Caco-2 (cell line): ENCODE data around the gene ASB15. TPM values are rescaled to one million over a fixed set of nuclear protein-coding genes. Genes with fewer than 3 reads are reported as not detected.

Experiments used
- BruUV-seq: library from RNA; stranded (reverse); fragments of 400-500 nt; replicated peaks from 2 replicates; lab custom pipeline; 2021; lab: Mats Ljungman, UMichigan
- CTCF ChIA-PET: fragments of 300-600 bp; sonication (Branson Sonifier 250); formaldehyde crosslinking; loops from one replicate; lab custom pipeline; 2022; ENCODE audit warnings: antibody characterized with exemption; lab: Charles Lee
- POLR2A ChIA-PET: fragments of 300-600 bp; sonication (Branson Sonifier 250); formaldehyde crosslinking; loops from one replicate; lab custom pipeline; 2022; ENCODE audit warnings: antibody characterized with exemption; lab: Charles Lee
- DNase-seq, 2 experiments: peaks; one replicate each; pipeline versions ENCODE4 v3.0.0 to v3.0.0-alpha.2; 2020 to 2022
- H3K27me3 ChIP-seq: replicated peaks from 2 replicates; pipeline ENCODE4 v1.6.0; 2011; ENCODE audit warnings: low read length; ENCODE audit not compliant: control insufficient read depth, insufficient read depth
- H3K36me3 ChIP-seq: 2 replicates; pipeline ENCODE4 v1.5.1; 2011; ENCODE audit warnings: low read length; ENCODE audit not compliant: control insufficient read depth, insufficient read depth
- H3K4me1 ChIP-seq: fragments of 250-450 bp; sonication (Bioruptor Pico); 2 replicates; pipeline ENCODE4 v1.5.1; 2020; ENCODE audit warnings: mild to moderate bottlenecking
- H3K4me3 ChIP-seq: 2 replicates; pipeline ENCODE4 v1.5.1; 2011; ENCODE audit warnings: low read depth, mild to moderate bottlenecking, control low read depth, low read length
- H3K9me3 ChIP-seq: fragments of 250-450 bp; sonication (Bioruptor Pico); 2 replicates; pipeline ENCODE4 v1.5.1; 2020; ENCODE audit warnings: mild to moderate bottlenecking, moderate library complexity
- H3K27ac Mint-ChIP-seq: one replicate; pipeline ENCODE4 v1.8.0; 2022; ENCODE audit warnings: mixed read lengths; ENCODE audit not compliant: unreplicated experiment
- H3K27me3 Mint-ChIP-seq: one replicate; pipeline ENCODE4 v1.8.0; 2022; ENCODE audit warnings: mixed read lengths; ENCODE audit not compliant: insufficient read depth, unreplicated experiment
- H3K36me3 Mint-ChIP-seq: one replicate; pipeline ENCODE4 v1.8.0; 2022; ENCODE audit warnings: mild to moderate bottlenecking, mixed read lengths; ENCODE audit not compliant: insufficient read depth, unreplicated experiment
- H3K4me1 Mint-ChIP-seq: one replicate; pipeline ENCODE4 v1.8.0; 2022; ENCODE audit warnings: low read depth, mixed read lengths; ENCODE audit not compliant: unreplicated experiment
- H3K4me3 Mint-ChIP-seq: one replicate; pipeline ENCODE4 v1.8.0; 2022; ENCODE audit warnings: mild to moderate bottlenecking, moderate library complexity, mixed read lengths; ENCODE audit not compliant: unreplicated experiment
- H3K9me3 Mint-ChIP-seq: one replicate; pipeline ENCODE4 v1.8.0; 2022; ENCODE audit warnings: mixed read lengths; ENCODE audit not compliant: unreplicated experiment
- intact Hi-C: fragments of 100-400 bp; cut with micrococcal nuclease; formaldehyde crosslinking; loops from one replicate; pipeline ENCODE4 v1.10.0; 2022; ENCODE audit not compliant: unreplicated experiment
- total RNA-seq: library from RNA; stranded (reverse); gene quantifications from 2 replicates; pipeline ENCODE4 v1.2.3, GENCODE V29; 2022
- TF ChIP-seq, protein P1 (sequence below), 2 experiments: fragments of 200-600 bp in 1 of 2; IDR thresholded peaks; 1 replicate in 1 of 2; 2 replicates in 1 of 2; pipeline versions ENCODE4 v1.5.1 to v1.8.0; 2011 to 2022; ENCODE audit warnings: antibody characterized with exemption in 1 of 2, control low read depth in 1 of 2, inconsistent platforms in 1 of 2, low read depth in 1 of 2, low read length in 1 of 2, mild to moderate bottlenecking in 1 of 2, moderate library complexity in 1 of 2; ENCODE audit not compliant: insufficient read depth in 1 of 2, severe bottlenecking in 1 of 2, unreplicated experiment in 1 of 2

Gene ASB15
- total RNA-seq, 1 experiment from 2014 or later = not detected

DNA sequence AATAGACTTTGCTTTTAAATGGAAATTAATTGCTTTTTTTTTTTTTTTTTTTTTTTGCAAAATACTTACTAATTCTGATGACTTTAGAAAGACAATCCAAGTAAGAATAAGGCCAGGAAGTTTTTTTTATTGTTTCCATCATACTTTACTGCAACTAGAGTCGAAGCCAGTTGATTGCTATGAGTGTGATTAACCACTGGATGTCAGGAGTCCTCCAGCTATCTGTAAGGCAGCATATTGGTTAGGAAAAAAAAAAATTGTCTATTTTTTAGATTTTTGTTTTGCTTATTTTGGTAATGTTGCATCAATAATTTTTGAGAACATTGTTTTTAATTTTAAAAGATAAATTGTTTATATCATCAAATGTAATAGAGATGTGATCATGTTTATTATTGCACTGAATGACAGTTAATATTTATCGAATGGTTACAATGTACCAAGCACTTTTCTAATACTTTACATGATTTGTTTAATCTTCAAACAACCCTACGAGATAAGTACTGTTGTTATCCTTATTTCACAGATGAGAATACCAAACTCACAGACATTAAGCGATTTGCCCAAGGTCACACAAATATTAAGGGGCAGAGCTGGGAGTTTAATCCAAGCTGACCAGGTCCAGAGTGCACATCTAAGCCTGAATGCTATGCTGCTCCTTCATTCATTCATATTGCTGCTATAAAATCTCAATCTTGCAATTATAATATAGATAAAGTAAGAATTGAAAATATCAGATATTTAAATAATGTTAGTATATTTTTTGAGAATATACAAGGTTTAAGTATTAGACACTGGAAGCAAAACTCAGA is 34.1 kb downstream of the ASB15 start:
- DNase-seq = peak in 1 of 2 experiments; percentile 24
- H3K4me3 Mint-ChIP-seq = no peak overlapping the region
- Histone ChIP-seq H3K9me3 (no peaks in the 10 kb centered on the region), H3K4me1 (peaks cover 11% of the 10 kb centered on the region), H3K4me3 (no peak overlapping the region), H3K36me3 (no peaks in the 10 kb centered on the region), H3K27me3 (no peaks in the 10 kb centered on the region)
- POLR2A ChIA-PET = no interaction called here
- intact Hi-C loops = loop anchor here (1.0 to 5.0 kb wide), 8 partner anchors 20 to 281 kb away; partner anchors contain the start of gene WASL
- BruUV-seq = no TSS peak
- peaks cover 22% of the 10 kb centered on the region for H3K4me1 Mint-ChIP-seq
- CTCF ChIA-PET = interaction anchor here (1.0 to 3.0 kb wide), 3 partner anchors 47 to 236 kb away, joined by 4 to 10 read pairs (median 10); no protein-coding TSS in a partner anchor
- no peaks in the 10 kb centered on the region for H3K9me3 Mint-ChIP-seq
- no peaks in the 10 kb centered on the region for H3K27me3 Mint-ChIP-seq
- no peaks in the 10 kb centered on the region for H3K36me3 Mint-ChIP-seq
- TF ChIP-seq, protein P1, sequence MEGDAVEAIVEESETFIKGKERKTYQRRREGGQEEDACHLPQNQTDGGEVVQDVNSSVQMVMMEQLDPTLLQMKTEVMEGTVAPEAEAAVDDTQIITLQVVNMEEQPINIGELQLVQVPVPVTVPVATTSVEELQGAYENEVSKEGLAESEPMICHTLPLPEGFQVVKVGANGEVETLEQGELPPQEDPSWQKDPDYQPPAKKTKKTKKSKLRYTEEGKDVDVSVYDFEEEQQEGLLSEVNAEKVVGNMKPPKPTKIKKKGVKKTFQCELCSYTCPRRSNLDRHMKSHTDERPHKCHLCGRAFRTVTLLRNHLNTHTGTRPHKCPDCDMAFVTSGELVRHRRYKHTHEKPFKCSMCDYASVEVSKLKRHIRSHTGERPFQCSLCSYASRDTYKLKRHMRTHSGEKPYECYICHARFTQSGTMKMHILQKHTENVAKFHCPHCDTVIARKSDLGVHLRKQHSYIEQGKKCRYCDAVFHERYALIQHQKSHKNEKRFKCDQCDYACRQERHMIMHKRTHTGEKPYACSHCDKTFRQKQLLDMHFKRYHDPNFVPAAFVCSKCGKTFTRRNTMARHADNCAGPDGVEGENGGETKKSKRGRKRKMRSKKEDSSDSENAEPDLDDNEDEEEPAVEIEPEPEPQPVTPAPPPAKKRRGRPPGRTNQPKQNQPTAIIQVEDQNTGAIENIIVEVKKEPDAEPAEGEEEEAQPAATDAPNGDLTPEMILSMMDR (IDR thresholded peaks at IDR 0.05; ENCODE audit: insufficient read depth in 1 of 2, low read depth in 1 of 2, low read length in 1 of 2, severe bottlenecking in 1 of 2, unreplicated experiment in 1 of 2) = peak; percentile 42 to 69
- H3K27ac Mint-ChIP-seq = no peak overlapping the region

DNA sequence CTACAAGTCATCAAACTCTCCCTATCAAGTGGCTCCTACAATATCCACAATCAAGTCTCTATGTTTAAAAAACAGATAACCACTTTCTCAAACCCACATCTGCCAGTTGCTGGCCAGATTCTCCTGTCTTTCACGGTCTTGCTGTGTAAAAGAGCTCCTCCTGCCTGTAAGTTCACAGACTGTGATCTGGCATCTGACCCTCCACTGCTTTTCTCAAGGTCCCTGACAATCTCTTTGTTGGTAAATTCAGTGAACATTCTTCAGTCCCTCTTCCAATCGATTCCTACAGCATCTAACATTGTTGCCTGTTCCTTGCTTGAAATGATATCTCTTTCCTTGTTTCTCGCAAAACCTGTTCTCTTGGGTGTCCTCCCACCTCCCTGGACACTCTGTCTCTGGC is 35.6 kb downstream of the ASB15 start:
- H3K27ac Mint-ChIP-seq = no peak overlapping the region
- POLR2A ChIA-PET = interaction anchor here (1.1 kb wide), 1 partner anchor 22 kb away, joined by 4 read pairs; no protein-coding TSS in a partner anchor
- DNase-seq = no peak
- Histone ChIP-seq H3K27me3 (no peaks in the 10 kb centered on the region), H3K4me1 (peaks cover 11% of the 10 kb centered on the region), H3K9me3 (no peaks in the 10 kb centered on the region), H3K36me3 (no peaks in the 10 kb centered on the region), H3K4me3 (no peak overlapping the region)
- no peaks in the 10 kb centered on the region for H3K36me3 Mint-ChIP-seq
- TF ChIP-seq, protein P1 (IDR thresholded peaks at IDR 0.05; ENCODE audit: insufficient read depth in 1 of 2, low read depth in 1 of 2, low read length in 1 of 2, severe bottlenecking in 1 of 2, unreplicated experiment in 1 of 2) = peak in 1 of 2 experiments; percentile 9
- no peaks in the 10 kb centered on the region for H3K27me3 Mint-ChIP-seq
- CTCF ChIA-PET = interaction anchor here (1.3 to 1.6 kb wide), 3 partner anchors 13 to 235 kb away, joined by 4 to 8 read pairs (median 6); no protein-coding TSS in a partner anchor
- H3K4me3 Mint-ChIP-seq = no peak overlapping the region
- BruUV-seq = no TSS peak
- H3K4me1 Mint-ChIP-seq = peaks cover 22% of the 10 kb centered on the region
- no peaks in the 10 kb centered on the region for H3K9me3 Mint-ChIP-seq
- intact Hi-C loops = loop anchor here (5.0 kb wide), 1 partner anchor 110 kb away; the partner anchor contains the start of gene WASL

DNA sequence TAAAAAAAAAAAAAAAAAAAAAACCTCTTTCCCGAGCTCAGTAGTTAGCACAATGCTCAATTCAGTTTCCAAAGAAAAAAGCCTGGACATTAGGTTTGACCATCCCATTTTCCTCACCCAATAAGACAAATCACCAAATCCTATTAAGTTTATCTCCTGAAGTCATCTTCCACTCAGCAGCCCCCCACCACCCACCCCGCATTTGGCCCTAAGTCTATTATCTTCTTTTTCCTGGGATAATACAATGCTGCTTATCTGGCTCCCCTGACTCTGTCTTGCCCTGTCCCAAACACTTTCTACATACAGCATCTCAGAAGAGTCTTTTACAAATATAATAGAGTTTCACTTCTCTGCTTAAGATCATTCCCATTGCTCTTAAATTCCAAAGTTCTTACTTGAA is 36.3 kb downstream of the ASB15 start:
- no peaks in the 10 kb centered on the region for H3K27me3 Mint-ChIP-seq
- no peaks in the 10 kb centered on the region for H3K9me3 Mint-ChIP-seq
- intact Hi-C loops = loop anchor here (5.0 kb wide), 1 partner anchor 109 kb away; the partner anchor contains the start of gene WASL
- Histone ChIP-seq H3K9me3 (no peaks in the 10 kb centered on the region), H3K36me3 (no peaks in the 10 kb centered on the region), H3K4me3 (no peak overlapping the region), H3K27me3 (no peaks in the 10 kb centered on the region), H3K4me1 (peaks cover 11% of the 10 kb centered on the region)
- peaks cover 19% of the 10 kb centered on the region for H3K4me1 Mint-ChIP-seq
- no peak for DNase-seq
- no peak overlapping the region for H3K4me3 Mint-ChIP-seq
- no peaks in the 10 kb centered on the region for H3K36me3 Mint-ChIP-seq
- no TSS peak for BruUV-seq
- H3K27ac Mint-ChIP-seq = no peak overlapping the region
- POLR2A ChIA-PET = no interaction called here
- CTCF ChIA-PET = interaction anchor here (1.3 to 1.6 kb wide), 3 partner anchors 13 to 234 kb away, joined by 4 to 8 read pairs (median 6); no protein-coding TSS in a partner anchor
- TF ChIP-seq, protein P1 (IDR thresholded peaks at IDR 0.05; ENCODE audit: insufficient read depth in 1 of 2, low read depth in 1 of 2, low read length in 1 of 2, severe bottlenecking in 1 of 2, unreplicated experiment in 1 of 2) = no peak
